Measurements from ENCODE around the gene RPS6KC1. TPM values are rescaled to one million over a fixed set of nuclear protein-coding genes. Genes with fewer than 3 reads are reported as not detected.

RPS6KC1 gene
- total and polyA plus RNA-seq, 9 of the 15 experiments (the other 6 are each of a cell fraction or from before 2014, with no cell fraction given), result 4.3 to 34.6 (median 20.9) TPM

- ATAC-seq, result no peak
- H3K9me1 ChIP-seq (ENCODE audit: control insufficient read depth, insufficient read depth, low read length), result no peaks in the 10 kb centered on the region
- no peak overlapping the region for H3K27ac ChIP-seq (ENCODE audit: extremely low read depth, low read depth, low read length)
- no peak for FAIRE-seq
- intact Hi-C loops (cut with micrococcal nuclease) (no loop called here), in situ Hi-C loops (cut with MboI) (no loop called here)
- no peak for DNase-seq (ENCODE audit: extremely low read depth in 1 of 4, low spot score in 3 of 4)
- no peaks in the 10 kb centered on the region for H4K20me1 ChIP-seq (replicated peaks; ENCODE audit: control insufficient read depth, insufficient read depth, low read length)
- no peaks in the 10 kb centered on the region for H3K27me3 ChIP-seq (ENCODE audit: control insufficient read depth in 2 of 2, insufficient read depth in 2 of 2, low read length in 2 of 2)
- H3K36me3 ChIP-seq (ENCODE audit: control insufficient read depth, insufficient read depth, low read length), result peaks cover 17% of the 10 kb centered on the region
- 91% methylated on average over 2 of the region's 2 CpGs for whole genome bisulfite sequencing (ENCODE audit: insufficient coverage, low coverage, missing lambda C conversion rate)
- TF ChIP-seq ZBED1 (IDR thresholded peaks at IDR 0.05) (no peak), MCM7 (IDR thresholded peaks at IDR 0.05) (no peak), SIX5 (IDR thresholded peaks at IDR 0.05; ENCODE audit: borderline replicate concordance in 1 of 2, insufficient read depth in 1 of 2, low read depth in 1 of 2, low read length in 2 of 2) (0 out of 4 replicates have a peak, but pooled peaks of 1 of the 2 experiments have one; percentile 11)
- no peak overlapping the region for H3K4me3 ChIP-seq
- ChIA-PET POLR2A (no interaction called here), CTCF (ENCODE audit: low intra/inter-chr PET ratio) (no interaction called here)
- H3K9me3 ChIP-seq (replicated peaks; ENCODE audit: control insufficient read depth, insufficient read depth, low read depth, low read length), result no peaks in the 10 kb centered on the region
- H3K4me2 ChIP-seq (ENCODE audit: insufficient read depth, low read length), result no peak overlapping the region
- no peak overlapping the region for H2AFZ ChIP-seq (ENCODE audit: low read depth, low read length)
- BruUV-seq (replicated peaks), result no TSS peak
- H3K9ac ChIP-seq (ENCODE audit: insufficient read depth in 1 of 2, low read depth in 2 of 2, low read length in 2 of 2), result no peak overlapping the region
- H3K79me2 ChIP-seq (ENCODE audit: control insufficient read depth, insufficient read depth, low read length), result no peaks in the 10 kb centered on the region
- no peaks in the 10 kb centered on the region for H3K4me1 ChIP-seq (replicated peaks in 1 of 2; ENCODE audit: control insufficient read depth in 2 of 2, insufficient read depth in 2 of 2, low read length in 2 of 2)
Observed at GRCh38 chr1:213266983-213267772, 216.1 kb downstream of the RPS6KC1 start.

- Histone ChIP-seq H3K4me2 (ENCODE audit: insufficient read depth, low read length) (no peak overlapping the region), H3K9me3 (replicated peaks; ENCODE audit: control insufficient read depth, insufficient read depth, low read depth, low read length) (no peaks in the 10 kb centered on the region), H3K27ac (ENCODE audit: extremely low read depth, low read depth, low read length) (no peak overlapping the region), H3K4me3 (no peak overlapping the region), H3K79me2 (ENCODE audit: control insufficient read depth, insufficient read depth, low read length) (no peaks in the 10 kb centered on the region), H2AFZ (ENCODE audit: low read depth, low read length) (no peak overlapping the region), H3K9ac (ENCODE audit: insufficient read depth in 1 of 2, low read depth in 2 of 2, low read length in 2 of 2) (no peak overlapping the region), H3K4me1 (replicated peaks in 1 of 2; ENCODE audit: control insufficient read depth in 2 of 2, insufficient read depth in 2 of 2, low read length in 2 of 2) (no peaks in the 10 kb centered on the region), H3K9me1 (ENCODE audit: control insufficient read depth, insufficient read depth, low read length) (no peaks in the 10 kb centered on the region), H3K27me3 (ENCODE audit: control insufficient read depth in 2 of 2, insufficient read depth in 2 of 2, low read length in 2 of 2) (no peaks in the 10 kb centered on the region), H3K36me3 (ENCODE audit: control insufficient read depth, insufficient read depth, low read length) (peaks cover 13% of the 10 kb centered on the region), H4K20me1 (replicated peaks; ENCODE audit: control insufficient read depth, insufficient read depth, low read length) (no peaks in the 10 kb centered on the region)
- in situ Hi-C loops (cut with MboI), result no loop called here
- FAIRE-seq, result no peak
- BruUV-seq (replicated peaks), result no TSS peak
- POLR2A ChIA-PET, result no interaction called here
- ATAC-seq, result no peak
- DNase-seq (ENCODE audit: extremely low read depth in 1 of 4, low spot score in 3 of 4), result no peak
- intact Hi-C loops (cut with micrococcal nuclease), result no loop called here
- CTCF ChIA-PET (ENCODE audit: low intra/inter-chr PET ratio), result no interaction called here
- TF ChIP-seq MAZ (CRISPR knock-in tag; conservative IDR thresholded peaks at IDR 0.05 in 1 of 2, IDR thresholded peaks at IDR 0.05 in 1 of 2), result no peak
- TF ChIP-seq ZNF134 (CRISPR knock-in tag; conservative IDR thresholded peaks at IDR 0.05), result no peak
- TF ChIP-seq ZNF12 (CRISPR knock-in tag; IDR thresholded peaks at IDR 0.05), result no peak
- TF ChIP-seq RBM17 (IDR thresholded peaks at IDR 0.05; ENCODE audit: borderline replicate concordance, low read depth, low read length), result no peak
- TF ChIP-seq SMARCA4 (IDR thresholded peaks at IDR 0.05), result no peak
- TF ChIP-seq SMAD2 (IDR thresholded peaks at IDR 0.05; ENCODE audit: low read depth, low read length), result no peak
- no peak for TF ChIP-seq HMBOX1 (IDR thresholded peaks at IDR 0.05)
- TF ChIP-seq ZNF740 (CRISPR knock-in tag; IDR thresholded peaks at IDR 0.05), result no peak
- no peak for TF ChIP-seq ZNF740 (tag; IDR thresholded peaks at IDR 0.05)
- TF ChIP-seq ATF6 (CRISPR knock-in tag; IDR thresholded peaks at IDR 0.05), result no peak
Observed at GRCh38 chr1:213268221-213268620, 217.2 kb downstream of the RPS6KC1 start.

Measured in K562 (cell line).